Right ventricle myocardium superior (tissue), 1 donor: ENCODE measurements around the gene SEC16A. TPM values are rescaled to one million over a fixed set of nuclear protein-coding genes. Genes with fewer than 3 reads are reported as not detected.
A peak's percentile ranks its signal among the peaks of the same experiment; 100 is the strongest.
"Not testable (repeated sequence)": the region's sequence is repeated elsewhere in the genome, so short reads cannot be mapped to it uniquely, and the experiment has no call there.

Experiments
- ATAC-seq: fragments of 200-7000 bp; cut with Tn5 transposase; one replicate; pipeline ENCODE4 v1.9.1; 2020; ENCODE audit warnings: mild to moderate bottlenecking; ENCODE audit not compliant: poor library complexity
- DNase-seq: peaks from one replicate; pipeline ENCODE4 v3.0.0-alpha.2; 2020
- intact Hi-C: fragments of 100-400 bp; cut with DNase I; formaldehyde crosslinking; loops from one replicate; pipeline ENCODE4 v1.11.2; 2022
- total RNA-seq: library from RNA; stranded (reverse); fragmentation: NEBNext Ultra II Directional; extraction: Animal tissue kit (Norgen Biotek cat#: 25700); gene quantifications from one replicate; pipeline ENCODE4 v1.2.1, GENCODE V29; 2021
- donor health status: DM: no; HTN: yes; CAD: no; lungs with severe emphysema.

SEC16A gene
- total RNA-seq, 1 donor from 2014 or later: 21.4 TPM

DNA sequence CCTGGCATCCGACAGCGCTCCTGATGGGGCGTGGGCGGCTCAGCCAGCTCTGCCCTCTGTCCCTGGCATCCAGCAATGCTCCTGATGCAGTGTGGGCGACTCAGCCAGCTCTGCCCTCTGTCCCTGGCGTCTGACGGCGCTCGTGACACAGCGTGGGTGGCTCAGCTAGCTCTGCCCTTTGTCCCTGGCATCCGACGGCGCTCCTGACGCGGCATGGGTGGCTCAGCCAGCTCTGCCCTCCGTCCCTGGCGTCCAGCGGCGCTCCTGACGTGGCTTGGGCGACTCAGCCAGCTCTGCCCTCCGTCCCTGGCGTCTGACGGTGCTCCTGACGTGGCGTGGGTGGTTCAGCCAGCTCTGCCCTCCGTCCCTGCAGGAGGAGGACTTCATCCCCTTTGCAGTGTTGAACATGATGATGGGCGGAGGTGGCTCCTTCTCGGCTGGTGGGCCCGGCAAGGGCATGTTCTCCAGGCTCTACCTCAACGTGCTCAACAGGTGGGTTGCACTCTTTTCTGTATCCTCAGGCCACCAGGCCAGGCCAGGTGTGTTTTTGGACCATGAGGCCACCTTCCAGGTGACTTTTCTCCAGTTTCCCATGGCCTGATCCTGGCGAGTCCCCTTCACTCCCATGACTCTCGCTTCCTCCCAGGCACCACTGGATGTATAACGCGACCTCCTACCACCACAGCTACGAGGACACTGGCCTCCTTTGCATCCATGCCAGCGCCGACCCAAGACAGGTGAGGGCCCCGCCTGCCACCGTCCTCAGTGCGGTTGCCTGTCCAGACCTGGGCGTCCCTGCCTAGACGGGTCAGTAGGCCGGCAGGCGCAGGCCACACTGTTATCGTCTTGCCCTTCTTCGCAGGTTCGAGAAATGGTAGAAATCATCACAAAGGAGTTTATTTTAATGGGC lies 64.4 kb downstream of the SEC16A start:
- DNase-seq (no peak), ATAC-seq (no peak)
- intact Hi-C loops: no loop called here

DNA sequence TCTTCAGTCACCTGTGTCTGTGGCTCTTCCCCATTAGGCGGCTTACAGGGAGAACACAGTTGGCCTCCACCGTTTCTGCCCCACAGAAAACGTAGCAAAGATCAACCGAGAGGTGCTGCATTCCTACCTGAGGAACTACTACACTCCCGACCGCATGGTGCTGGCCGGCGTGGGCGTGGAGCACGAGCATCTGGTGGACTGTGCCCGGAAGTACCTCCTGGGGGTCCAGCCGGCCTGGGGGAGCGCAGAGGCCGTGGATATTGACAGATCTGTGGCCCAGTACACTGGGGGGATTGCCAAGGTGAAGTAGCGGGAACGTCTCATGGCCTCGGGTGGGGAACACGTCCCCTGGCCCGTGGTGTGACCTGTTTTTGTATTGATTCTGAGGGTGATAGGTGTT lies 65.9 kb downstream of the SEC16A start:
- ATAC-seq (no peak), DNase-seq (no peak)
- intact Hi-C loops: no loop called here

DNA sequence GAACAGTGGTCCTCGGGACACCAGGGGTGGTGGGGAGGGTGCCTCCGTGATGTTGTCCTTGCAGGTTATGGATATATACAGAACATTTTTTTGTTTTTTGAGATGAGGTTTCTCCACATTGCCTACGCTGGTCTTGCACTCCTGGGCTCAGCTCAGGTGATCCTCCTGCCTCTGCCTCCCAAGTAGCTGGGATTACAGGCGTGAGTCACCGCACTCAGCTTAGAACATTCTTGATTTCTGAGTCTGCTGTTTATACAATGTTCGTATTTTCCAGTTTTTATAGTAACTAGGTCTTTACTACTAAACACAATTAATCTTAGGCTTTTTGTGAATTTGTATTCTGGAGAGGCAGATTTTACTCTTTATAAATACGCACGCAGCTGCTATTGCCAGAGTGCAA lies 66.4 kb downstream of the SEC16A start:
- intact Hi-C loops: no loop called here
- DNase-seq (no peak), ATAC-seq (no peak)

DNA sequence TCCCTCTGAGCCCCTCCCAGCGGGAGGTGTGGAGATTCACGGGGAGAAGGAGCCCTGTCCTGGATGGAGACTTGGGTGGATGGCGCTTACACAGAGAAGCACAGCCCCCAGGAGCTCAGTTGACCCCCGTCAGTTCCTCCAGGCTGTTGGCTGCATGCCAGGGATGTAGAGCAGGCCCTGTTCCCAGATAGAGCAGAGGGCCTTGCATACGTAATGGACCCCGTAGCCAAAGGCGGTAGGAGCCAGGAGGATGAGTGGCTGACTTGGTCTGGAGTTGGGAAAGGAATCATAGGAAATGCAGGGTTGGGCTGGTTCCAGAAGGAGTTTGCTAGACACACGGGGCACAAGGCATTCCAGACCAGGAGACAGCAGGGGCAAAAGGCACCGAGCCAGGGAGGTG lies 69.9 kb downstream of the SEC16A start:
- intact Hi-C loops: no loop called here
- DNase-seq (no peak), ATAC-seq (no peak)

DNA sequence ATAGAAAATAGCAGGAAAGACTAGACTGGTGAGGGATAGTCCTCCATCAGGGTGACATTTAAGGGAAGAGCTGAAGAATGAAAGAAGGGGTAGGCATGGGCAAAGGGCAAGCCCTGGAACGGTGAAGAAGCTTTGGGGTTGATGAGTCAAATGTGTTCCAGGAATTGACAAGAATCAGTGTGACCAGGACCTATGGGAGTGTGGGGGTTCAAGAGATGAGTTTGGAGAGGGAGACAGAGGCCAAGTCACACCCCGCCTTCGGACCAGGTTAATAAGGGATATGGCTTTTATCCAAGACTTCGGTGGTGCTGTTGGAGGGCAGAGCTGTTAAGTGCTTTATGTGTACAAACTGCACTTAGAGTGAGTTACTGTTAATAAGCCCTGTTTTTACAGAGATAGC lies 71.5 kb downstream of the SEC16A start:
- ATAC-seq: no peak
- DNase-seq: no peak
- intact Hi-C loops: no loop called here

DNA sequence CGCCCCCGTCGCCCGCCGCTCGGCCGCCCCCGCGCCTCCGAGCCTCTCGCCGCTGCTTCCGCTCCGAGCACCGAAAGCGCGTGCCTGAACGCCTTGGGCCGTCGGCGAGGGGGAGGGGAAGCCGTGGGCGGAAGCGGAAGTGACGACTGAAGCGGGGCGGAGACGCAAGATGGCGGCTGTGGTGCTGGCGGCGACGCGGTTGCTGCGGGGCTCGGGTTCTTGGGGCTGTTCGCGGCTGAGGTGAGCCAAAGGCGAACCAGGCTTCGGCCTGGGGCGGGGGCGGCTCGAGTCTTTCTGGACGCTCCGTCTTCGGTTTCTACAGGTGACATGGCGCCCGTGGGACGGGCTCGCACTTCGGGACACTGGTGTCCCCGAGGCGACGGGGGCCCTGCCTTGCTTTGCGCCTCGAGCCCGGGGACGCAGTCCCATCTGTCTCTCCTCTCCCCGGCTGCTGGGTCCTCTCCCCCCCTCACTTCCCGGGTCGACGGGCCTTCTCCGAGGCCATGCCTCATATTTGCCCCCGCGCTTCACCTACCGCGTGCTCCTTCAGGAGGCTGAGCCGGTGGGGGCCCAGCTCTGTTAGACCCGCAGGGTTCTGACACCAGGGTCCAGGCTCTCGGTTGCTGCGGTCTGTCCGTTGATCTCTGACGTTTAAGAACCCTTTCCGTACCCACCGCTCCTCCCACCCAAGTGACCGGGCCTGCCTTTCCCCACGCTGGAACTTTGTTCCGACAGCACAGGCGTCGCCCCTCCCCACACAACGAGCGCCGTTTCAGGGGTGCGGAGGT lies 72.1 kb downstream of the SEC16A start, which contains the start of the genes ENTR1 and PMPCA:
ENTR1 (minus strand) TSS at position 115 of the 788 bp plus-strand sequence. CDS start 217 bp downstream, outside the sequence.
PMPCA (plus strand) TSS at position 159 of the 788 bp plus-strand sequence; CDS start at position 170, 11 bp downstream.
- peak; percentile 95 for ATAC-seq
- intact Hi-C loops: no loop called here
- peak; percentile 96 for DNase-seq

DNA sequence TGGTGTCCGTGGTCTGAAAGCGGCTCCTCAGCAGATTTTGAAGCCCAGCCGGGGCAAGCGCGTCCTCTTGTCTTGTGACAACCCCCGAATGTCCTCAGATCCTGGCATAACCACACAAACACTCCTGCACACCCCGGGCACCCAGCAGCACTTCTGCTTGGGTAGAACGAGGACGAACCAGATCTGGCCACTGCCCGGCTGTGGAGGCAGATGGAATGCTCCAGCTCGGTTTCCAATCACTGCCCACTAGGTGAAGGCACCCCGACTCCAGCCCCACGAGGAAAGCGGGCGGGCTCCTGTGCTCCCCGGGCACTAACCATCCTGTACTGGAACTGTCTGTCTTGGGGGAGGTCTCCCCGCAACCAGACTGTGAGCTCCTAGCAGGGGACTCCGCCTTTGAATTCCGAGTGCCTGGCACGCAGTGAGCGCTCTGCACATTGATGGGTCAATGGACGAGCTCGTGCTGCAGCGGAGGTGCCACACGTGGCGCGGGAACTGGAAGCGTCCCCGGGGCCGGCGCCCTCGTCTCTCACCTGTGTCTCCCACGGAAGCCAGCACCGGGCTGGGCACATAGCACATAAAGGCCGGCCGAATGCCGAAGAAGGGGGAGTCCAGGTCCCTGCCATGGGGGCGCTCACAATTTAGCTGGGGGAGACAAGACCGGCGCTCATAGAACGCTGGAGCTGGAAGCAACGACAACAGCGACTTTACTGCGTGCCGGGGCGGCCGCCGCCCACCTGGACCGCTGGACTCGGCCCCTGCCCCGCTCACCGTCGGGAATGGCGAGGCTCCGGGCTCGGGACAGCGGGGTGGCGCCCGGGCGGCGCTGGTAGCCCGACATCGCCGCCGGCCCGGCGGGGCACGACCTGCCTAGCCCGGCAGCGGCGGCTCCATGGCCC lies 73.0 kb downstream of the SEC16A start:
- DNase-seq: no peak
- intact Hi-C loops: no loop called here
- peak; percentile 4 for ATAC-seq

DNA sequence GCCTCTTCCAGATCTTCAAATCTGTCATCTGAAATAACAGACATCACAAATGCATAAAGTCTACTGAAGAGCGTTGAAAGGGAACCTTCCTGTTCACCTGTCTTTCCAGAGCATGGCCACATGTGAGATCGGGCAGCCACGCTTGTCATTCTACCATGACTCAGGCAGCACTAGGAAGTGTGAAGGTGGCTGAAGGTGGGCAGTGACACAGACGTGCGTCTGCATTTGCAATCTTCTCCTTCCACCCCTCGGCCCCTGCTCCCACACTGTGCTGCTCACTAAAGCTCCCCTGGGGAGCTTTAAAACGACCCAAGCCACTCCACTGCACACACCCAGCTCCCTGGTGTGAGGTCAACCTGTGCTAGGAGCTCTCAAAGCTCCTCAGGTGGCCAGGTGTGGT lies 74.9 kb downstream of the SEC16A start:
- ATAC-seq (no peak), DNase-seq (no peak)
- intact Hi-C loops: no loop called here

DNA sequence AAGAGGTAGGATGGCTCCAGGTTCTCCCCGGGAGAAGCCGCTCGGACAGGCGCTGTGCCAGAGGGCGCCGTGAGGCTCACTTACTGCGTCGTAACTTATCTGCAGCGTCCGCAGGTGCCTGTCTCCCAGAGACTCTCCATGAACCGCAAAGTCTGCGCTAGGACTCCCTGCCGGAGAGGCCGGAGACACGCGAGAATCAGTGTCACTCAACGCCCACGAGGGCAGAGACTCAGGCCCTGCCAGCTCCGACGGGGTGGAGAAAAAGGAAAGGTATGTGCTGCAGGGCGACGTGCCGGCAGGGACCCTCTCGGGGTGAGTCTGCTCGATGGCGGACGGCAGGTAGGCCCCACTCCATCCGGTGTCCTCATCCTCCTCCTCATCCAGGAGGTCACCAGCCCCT lies 75.8 kb downstream of the SEC16A start:
- DNase-seq, ATAC-seq, intact Hi-C loops: not testable (repeated sequence)

DNA sequence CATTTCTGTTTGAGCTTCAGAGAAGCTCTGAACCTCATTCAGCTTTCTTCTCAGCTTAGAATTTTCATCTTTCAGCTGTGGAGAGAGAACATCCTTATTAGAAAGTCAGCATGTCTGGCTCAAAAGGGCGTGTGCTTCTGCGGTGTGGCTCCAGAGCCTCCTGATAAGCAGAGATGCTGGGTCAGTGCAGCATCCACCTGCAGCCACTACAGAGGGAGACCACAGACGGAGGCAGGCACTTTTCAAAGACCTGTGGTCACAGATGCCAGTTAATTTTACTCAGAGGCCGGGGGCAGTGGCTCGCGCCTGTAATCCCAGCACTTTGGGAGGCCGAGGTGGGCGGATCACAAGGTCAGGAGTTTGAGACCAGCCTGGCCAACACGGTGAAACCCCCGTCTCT lies 76.9 kb downstream of the SEC16A start:
- DNase-seq, intact Hi-C loops, ATAC-seq: not testable (repeated sequence)

DNA sequence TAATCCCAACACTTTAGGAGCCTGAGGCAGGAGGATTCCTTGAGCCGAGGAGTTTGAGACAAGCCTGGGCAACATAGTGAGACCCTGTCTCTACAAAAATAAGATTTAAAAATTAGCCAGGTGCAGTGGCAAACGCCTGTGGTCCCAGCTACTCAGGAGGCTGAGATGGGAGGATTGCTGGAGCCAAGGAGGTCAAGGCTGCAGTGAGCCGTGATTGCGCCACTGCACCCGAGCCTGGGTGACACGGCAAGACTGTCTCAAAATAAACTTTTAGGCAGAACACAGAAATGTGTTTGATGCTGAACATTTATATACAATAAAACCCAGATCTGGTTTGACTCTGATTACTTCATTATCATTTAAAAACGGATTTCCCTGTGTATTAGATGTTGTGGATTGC lies 77.4 kb downstream of the SEC16A start:
- intact Hi-C loops: no loop called here
- DNase-seq (no peak), ATAC-seq (no peak)

DNA sequence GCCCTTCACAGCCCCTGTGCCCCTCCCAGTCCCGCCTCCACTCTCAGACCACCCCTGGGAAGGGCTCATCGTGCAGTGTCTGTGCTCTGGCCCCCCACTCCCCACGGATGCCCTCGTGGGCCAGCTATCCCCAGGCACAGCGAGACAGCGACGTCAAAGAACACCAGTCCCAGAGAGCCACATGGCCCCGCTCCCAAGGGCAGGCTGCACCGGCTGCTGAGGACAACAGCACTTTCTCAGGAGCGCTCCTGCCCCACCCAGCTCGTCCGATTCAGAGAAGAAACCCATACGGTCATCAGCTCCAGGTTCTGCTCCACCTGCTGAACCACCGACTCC lies 78.1 kb downstream of the SEC16A start:
- DNase-seq (no peak), ATAC-seq (no peak)
- intact Hi-C loops: no loop called here

DNA sequence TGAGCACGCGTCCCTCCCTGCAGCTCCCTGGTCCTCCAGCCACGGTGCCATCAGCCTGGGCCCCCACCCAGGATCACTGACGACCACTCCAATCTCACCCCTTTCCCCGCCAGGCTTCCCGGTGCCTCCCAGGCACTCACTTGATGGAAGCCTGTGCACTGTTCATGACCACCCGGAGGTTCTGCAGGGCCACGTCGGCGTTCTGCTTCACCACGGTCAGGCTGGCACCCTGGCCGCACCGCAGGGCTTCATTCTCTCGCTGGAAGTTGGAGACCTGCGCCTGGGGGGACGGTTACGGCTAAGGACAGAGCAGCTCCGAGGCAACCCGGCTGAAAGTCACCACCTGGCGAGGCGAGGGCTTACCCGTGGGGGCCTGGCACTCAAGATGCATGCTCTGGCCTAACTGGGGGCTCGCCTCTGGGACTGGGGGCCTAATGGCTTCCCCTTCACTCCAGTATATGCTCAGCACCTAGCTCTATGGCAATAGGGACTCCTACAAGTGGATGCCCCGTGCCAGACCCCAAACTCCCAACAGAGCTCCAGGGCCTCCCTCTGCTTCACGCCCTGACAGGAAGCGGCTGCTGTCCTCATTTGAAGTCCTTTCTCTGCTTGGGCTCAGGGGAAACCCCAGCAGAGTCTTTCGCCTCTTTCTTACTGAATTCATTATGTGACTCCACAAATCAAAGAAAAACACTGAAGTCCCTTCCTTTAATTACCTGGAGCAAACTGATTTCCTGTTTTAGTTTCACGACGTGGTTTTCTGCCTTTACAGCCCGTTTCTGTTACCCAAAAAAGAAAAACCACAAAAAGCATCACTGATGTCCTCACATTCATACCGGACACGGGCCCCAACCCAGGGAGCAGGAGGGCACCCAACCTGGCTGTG lies 78.7 kb downstream of the SEC16A start:
- ATAC-seq (no peak), DNase-seq (no peak)
- intact Hi-C loops: no loop called here

DNA sequence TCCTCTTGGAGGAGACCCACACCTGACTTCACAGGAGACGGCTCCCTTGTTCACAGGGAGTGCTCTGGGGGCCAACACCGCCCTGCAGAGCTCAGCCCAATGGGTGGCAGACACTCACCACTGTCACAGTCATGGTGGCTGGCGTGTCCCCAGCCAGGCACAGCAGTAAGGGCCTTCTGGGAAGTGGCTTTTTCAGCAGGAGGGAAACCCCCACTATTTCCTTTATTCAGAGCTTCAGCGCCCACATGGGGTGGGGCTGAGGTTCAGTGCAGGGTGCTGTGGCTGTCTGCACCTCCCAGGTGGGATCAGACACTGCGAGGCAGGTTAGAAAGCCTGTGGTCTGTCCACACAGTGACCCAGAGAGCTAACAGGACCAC lies 79.3 kb downstream of the SEC16A start:
- ATAC-seq: no peak
- no peak for DNase-seq
- intact Hi-C loops: no loop called here

DNA sequence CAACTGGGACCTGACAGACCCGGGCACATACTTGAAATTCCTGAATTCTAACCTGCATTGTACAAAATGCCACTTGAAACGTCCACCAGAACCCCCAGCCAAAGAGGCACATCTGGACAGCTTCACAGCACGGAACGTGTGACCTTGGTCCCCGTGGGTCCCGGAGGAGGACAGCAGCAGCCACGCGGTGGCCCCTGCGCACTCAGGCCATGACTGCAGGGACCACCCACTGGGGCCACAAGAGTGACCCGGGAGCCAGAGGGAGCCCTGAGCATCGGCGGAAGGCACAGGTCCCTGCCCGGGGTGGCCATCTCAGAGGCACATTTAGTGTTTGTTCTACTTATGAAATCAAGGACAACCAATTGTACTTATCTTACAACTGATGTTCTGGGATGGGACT lies 80.8 kb downstream of the SEC16A start:
- intact Hi-C loops: no loop called here
- no peak for ATAC-seq
- no peak for DNase-seq

DNA sequence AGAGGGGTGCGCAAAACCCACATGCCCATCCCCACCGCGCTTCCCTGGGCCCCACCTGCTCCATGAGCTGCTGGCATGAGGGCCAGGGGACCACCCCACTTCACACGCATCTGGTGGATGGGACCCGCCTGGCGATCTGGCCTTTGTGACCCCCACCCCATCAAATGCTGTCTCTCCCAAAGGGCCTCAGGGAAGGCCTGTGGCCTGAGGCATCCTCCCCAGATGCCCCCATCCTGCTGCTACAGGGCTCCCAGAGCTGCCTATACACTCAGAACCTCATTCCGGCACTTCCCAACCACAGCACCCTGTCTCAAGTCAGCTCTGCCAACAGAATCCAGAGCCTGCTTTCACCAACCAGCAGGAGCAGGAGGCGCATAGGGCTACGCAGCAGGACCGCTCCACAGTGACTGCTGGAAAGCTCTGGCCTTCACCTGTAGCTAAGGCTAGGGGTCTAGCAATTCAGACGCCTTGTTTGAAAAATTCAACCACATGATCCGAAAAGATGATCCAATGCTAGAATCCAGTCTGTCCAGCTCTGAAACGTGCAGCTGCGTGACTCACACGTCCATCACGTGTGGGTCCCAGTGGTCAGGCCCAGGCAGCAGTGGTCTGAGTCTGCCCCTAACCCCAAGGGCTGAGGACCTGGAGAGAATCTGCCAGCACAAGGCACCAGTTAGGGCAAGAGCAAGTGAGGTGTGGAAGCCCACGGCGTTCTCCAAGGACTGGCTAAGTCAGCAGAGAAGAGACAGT lies 81.5 kb downstream of the SEC16A start:
- intact Hi-C loops: no loop called here
- no peak for DNase-seq
- no peak for ATAC-seq
